NK-92 (cell line): ENCODE measurements around the gene ABR.
"Not testable (repeated sequence)": the region's sequence is repeated elsewhere in the genome, so short reads cannot be mapped to it uniquely, and the experiment has no call there.

Experiments
- DNase-seq: peaks from one replicate; lab custom pipeline; 2025; ENCODE audit not compliant: unreplicated experiment; lab: John Stamatoyannopoulos, UW

The ABR gene

DNA sequence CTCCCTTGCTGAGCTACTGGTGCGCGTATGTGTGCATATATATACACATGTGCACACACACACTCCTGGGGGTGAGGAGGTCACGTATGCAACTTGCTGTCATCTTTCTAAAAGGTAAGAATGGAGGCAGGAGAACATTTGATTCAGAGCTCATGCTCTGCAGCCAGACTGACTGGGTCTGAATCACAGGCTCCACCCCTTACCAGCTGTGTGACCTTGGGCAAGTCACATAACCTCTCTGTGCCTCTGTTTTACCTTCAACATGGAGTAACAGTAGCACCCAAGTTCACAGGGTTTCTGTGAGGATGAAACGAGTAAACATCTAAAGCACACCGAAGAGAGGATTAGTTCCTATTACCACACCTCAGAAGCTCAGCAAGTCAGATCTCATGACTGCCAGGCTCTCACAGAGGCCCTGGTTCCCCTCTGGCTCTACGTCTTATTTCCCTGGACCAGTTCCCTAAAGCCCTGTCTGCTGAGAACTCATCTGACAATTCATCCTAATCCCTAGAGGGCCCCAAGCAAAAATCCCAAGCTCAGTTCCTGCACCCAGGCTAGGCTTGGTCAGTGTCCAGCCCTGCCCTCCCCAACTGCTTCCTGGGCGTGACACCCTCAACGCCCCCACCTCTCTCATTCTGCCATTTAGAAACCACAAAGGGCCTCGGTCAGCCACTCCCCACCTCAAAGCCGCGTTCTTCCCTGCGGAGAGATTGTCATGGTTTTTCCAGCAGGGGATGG, 28.7 kb downstream of the ABR start:
- no peak for DNase-seq

DNA sequence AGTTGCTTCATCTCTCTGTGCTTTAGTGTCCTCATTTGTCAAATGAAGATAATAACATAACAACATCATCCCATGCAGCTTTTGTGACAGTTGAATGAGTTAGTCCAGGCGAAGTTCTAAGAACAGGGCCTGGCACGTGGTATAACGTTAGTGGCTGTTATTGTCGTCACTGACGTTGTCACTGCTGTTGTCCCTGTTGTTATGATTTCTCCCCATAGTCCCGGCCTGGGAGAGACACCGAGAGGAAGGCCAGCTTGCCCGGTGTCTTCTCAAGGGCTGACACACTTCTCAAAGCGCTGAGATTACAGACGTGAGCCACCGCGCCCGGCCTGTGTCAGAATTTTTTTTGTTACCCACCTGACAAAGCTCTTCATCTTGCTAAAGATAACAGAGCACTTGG, 29.9 kb downstream of the ABR start:
- DNase-seq, result no peak

DNA sequence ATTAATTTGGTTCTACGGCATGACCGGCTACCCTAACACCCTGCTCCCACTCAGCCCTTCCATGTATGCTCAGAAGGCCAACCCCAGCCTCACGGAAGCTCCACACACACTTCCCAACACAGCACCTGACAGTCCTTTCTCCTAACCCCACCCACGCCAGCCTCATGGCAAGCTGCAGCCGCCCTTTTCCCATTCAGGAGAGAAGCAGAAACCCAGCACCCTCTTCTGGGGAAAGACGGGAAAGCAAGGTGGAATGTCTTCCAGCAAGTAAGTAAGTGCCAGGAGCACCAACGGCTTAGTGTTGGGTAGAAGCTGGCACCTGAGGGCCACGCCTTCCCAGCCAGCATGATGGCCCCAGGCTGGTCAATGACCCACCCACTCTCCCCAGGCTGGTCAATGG, 32.1 kb downstream of the ABR start:
- no peak for DNase-seq

DNA sequence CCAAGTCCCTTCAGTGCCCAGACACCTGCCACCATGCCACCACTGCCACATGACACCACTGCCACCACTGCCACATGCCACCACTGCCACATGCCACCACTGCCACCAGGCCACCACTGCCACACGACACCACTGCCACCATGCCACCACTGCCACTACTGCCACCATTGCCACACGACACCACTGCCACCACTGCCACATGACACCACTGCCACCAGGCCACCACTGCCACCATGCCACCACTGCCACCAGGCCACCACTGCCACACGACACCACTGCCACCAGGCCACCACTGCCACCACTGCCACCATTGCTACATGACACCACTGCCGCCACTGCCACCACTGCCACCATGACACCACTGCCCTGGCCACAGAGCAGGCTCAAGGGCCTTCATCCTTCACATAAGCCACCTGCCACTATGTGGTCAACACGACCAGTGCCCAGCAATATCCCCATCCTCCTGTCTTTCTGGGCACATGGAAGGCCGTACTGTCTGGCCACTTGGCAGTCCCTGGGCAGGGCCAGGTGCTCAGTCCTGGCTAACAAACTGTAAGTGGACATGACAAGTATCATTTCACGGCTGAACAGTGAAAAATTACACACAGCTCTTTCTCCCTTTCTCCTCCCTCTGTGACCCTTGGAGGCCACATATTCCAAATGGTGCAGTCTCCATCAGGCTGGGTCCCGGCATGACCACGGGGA, 33.1 kb downstream of the ABR start:
- no peak for DNase-seq

DNA sequence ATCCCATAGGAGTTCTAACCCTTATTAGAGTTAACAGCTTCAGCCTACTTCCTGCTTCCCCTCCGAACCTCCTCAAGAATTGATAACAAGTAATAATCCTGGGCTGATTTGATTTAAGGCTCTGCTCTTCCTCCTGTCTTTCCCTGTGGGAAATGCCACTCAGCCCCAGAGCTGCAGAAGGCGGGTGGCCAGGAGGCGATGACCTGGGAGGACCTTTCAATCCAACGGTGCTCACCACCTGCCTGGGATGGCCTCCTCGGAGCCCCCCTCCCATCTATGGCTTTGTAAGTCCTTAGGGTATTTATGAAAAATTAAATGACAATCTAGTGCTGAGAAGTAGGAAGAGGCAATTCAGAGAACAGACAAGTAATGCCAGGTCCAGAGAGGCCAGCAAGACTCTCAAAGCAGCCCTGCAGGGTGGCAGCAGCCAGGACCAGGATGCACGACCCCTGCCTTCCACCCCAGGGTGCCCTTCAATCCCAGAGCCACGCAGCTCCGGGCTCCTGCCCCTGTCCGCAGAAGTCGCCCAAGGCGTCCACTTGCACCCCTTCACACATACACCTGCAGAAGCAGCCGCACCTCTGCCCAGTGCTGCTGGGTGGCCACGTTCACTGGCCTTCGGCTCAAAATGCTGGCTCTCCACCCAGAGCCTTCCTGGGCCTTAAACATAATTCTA, 34.3 kb downstream of the ABR start:
- DNase-seq, result no peak

DNA sequence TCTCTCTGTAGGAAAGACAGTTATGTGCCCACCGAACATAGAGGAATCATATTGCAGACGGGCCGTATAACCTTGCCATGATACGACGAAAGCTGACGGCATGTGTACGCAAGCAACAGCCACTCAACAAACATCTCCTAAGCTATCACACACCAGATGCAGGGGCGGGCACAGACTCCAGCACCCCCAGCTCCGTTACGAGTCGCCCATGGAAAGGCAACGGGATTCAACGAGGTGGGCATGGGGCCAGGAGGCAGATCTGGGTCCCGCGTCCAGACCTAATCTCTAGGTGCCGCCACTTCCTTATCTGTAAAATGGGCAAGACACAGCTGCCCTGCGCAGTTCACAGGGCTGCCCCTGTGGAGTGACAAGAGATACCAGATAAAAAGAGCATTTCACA, 35.6 kb downstream of the ABR start:
- DNase-seq, result no peak

DNA sequence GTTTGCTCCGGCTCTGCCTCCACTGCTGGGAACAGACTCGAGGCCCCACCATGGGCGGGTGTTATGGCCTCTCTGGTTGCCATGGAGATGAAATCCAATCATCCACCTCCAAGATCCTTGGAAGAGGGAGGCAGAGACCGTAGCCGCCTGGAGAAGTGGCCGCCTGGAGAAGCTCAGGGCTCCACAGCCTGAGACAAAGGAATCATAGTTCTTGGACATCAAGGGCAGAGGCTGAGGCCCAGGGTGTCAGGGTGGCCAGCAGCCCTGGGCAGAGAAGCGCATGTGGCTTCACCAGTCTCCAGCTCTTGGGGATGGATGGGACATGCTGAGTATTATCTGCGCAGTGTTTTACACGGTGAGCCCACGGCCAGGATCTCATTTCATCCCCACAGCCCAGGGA, 36.2 kb downstream of the ABR start:
- DNase-seq, result no peak

DNA sequence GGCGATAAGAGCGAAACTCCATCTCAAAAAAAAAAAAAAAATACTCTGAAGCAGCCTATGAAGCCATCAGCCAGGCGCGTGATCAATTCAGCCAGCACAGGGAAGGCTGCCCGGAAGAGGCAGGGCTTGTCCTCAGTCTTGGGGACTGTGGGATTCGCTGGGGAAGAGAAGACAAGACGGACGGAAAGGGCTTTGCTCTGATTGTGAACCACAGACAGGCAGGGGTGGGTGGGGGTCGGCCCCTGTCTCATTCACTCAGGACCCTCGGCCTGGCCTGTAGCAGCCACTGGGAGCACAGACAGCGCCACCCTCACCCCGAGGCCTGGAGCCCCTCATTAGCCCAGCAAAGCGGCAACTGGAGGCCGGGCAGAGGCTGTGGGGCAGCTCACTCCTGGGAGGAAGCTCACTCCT, 37.2 kb downstream of the ABR start:
- DNase-seq, result no peak

DNA sequence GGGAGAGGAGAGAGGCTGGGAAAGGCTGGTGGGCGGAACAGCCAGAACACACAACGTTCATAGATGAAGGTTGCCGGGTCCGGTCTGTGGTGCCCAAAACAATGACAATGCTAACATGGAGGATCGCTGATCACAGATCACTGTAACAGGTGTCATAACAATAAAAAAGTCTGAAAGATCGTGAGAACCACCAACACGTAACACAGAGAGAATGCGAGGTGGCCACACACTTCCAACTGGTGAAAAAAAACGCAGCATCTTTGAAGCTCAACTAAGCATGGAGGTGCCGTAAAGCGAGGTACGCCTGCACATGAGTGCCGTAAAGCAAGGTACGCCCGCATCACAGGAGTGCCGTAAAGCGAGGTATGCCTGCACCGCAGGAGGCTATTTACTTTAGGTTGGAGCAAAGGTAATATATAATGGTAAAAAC, 42.3 kb downstream of the ABR start:
- DNase-seq, result no peak

DNA sequence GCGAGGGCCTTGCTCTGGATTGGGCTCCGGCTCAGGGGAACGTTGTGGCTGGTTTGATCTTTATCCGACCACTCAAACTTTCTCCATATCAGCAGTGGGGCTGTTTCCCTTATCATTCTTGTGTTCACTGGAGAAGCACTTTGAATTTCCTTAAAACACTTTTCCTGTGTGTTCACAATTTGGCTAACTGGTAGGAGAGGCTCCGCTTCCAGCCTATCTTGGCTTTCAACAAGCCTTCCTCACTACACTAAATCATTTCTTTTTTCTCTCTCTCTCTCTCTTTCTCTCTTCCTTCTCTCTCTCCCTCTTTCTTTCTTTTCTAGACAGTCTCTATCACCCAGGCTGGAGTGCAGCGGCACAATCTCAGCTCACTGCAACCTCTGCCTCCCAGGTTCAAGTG, 43.0 kb downstream of the ABR start:
- DNase-seq, result no peak

DNA sequence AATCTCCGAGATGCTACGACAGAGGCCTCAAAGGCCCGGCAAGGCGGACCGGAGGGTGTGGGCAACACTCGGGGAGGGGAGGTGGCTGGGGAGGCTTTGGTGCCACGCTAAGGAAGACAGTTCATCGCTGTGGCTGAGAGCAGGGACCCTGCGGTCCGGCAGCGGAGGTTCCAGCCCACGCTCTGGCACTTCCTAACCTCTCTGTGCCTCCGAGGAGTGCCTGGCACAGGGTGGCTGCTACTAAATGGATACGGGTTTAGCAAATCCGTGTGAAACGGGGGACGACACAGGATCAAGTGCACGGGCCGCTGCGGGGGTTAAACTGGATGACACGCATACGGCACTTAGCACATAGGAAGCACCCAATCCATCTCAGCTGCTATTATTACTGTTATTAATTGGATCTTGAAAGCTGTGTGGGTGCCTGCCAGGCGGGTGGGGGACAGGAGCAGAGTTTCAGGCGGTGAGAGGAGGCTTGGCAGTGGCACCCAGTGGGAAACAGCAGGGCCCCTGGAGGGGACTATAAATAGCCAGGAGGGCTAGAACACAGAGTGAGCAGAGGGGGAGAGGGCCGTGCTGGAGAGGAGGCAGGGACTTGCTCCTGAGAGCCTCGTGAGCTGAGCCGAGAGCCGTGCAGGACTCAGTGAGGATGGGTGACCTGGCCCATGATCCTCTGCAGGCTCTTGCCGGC, 45.0 kb downstream of the ABR start:
- DNase-seq, result no peak

DNA sequence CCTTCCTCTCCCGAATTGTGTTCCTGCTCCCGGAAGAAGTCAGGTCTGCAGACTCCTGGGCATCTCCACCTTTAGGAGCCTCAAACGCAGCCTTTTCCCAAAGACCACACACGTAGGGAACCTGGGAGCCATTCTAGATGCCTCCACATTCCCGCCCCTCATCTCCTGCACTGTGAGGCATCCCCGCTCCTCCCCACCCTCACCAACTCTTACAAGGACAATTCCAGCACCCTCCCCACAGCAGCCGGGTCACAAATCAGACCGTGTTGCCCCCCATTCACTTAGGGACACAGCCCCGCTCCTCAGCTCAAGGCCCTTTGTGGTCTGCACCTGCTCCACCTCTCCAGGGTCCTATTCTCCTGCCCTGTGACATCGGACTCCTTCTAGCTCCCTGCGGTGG, 49.6 kb downstream of the ABR start:
- no peak for DNase-seq

DNA sequence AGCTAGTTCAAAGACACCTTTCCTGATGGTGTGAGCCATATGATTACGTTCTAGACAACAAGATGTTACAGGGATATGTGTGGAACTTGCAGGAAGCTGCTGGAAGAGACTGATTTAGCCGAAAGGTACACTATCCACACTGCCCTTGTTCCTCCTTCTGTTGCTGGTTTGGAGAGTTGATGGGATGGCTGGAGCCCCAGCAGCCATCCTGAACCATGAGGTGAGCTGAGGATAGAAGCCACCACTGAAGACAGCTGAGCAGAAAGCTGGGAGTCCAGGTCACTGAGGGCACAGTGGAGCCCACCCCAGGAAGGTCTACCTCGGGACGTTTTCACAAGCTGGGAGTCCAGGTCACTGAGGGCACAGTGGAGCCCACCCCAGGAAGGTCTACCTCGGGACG, 51.3 kb downstream of the ABR start:
- not testable (repeated sequence) for DNase-seq

DNA sequence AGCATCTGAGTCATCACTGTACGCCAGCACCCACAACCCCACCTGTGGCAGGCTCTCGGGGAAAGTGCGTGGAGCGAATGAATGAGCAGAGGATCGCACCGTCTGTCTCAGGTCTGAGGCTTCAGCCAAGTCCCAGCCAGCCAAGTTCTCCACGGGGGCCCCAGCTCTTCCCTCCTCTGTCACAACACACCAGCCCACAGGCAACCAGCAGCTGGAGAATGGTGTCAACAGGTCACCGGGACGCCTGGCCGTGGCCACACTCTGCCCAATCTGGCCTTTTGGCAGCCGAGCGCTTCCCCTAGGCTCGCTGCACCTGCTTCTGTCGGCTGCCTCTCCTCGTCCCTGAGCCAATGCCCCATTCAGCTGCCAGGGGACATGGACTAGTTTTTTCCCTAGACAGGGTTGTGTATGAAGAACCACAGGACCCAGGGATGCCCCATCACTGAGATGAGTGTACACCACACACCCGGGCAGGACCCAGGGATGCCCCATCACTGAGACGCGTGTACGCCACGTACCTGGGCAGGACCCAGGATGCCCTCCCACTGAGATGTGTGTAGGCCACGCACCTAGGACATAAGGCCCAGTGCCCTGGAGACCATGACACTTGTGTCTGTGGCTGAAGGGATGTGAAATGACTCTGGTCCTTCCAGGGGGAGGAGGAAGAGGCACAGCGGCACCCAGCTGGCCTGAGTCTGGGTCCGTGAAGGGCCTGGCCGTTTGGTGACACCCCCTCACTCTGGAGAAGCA, 52.8 kb downstream of the ABR start:
- DNase-seq, result no peak

DNA sequence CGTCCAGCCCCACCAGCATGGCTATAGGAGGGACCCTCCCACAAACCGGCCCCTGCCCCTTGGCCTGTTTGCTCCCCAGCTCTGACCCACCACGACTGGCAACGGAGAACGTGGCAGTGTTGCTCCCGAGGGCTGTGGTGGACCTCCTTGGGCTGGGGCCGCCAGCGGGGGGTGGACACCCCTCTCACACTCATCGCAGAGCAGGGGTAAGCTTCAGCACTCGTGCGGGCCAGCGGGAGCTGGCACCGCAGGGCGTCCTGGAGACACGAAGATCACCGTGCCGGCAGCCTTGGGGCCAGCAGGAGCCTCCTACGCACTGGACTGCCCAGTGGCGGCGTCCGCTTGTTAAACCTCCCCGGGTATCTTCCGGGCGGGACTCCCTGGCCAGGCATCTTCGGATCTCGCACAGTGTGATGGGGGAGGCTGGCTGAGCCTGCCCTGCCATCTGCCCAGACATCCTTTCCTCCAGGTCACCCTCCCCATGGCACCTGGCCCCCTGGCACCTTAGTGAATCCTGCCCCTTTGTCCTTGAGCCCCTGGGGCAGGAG, 53.5 kb downstream of the ABR start:
- no peak for DNase-seq

DNA sequence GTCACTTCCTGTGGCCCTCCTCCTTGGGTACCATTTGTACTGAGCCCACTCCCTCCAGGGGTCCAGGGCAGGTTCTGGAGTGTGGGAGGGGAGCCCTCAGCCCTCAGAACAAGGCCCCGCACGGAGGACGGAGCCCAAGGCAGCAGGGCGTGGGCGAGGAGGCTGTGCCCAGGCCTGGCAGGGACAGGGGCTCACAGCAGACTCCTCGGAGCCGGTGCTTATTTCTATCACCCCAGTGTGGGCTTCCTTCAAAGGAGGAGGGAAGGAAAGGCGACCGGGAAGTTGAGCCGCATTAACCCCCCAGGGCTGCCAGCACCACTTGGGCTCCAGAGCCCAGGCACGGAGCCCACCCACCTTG, 54.0 kb downstream of the ABR start:
- DNase-seq, result no peak

DNA sequence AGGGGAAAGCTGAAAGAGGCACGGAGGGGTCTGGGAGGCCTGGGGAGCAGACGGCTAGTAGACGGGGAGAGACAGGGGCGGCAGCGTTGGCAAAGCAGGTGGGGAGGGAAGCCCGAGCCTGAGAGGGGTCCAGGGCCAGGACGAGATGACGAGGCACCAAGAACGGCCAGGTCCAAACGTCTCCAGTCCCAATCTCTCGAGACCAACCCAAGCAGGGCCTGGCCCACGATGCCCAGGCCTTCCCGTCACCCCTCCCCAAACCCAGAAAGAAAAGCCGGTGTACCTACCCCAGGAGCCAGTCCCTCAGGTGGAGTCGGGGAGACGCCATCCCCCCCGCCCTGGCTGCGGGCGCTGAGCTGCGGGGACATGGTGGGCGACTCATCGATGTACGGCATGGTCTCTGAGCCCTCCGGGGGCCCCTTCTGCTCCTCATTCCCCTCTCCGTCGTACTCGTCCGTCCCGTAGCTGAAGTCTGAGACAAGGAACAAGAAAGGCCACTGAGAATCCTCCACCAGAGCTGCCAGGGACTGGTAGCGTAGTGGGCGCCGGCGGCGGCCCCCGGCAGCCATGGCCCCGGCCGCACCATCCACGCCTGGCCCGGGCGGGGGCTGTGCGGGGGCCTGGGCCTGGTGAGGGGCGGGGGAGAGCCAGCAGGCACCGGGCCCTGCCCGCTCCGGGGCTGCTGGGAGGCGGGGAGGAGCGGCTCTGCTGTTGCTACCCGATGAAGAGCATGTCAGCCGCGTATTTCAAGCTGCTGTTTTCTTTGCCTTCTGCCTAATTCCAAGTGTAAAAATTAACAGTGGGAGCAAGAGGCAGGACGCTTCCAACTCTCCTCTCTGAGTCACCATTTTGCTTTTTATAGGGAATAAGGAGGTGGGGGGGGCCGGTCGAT, 54.6 kb downstream of the ABR start:
- no peak for DNase-seq

DNA sequence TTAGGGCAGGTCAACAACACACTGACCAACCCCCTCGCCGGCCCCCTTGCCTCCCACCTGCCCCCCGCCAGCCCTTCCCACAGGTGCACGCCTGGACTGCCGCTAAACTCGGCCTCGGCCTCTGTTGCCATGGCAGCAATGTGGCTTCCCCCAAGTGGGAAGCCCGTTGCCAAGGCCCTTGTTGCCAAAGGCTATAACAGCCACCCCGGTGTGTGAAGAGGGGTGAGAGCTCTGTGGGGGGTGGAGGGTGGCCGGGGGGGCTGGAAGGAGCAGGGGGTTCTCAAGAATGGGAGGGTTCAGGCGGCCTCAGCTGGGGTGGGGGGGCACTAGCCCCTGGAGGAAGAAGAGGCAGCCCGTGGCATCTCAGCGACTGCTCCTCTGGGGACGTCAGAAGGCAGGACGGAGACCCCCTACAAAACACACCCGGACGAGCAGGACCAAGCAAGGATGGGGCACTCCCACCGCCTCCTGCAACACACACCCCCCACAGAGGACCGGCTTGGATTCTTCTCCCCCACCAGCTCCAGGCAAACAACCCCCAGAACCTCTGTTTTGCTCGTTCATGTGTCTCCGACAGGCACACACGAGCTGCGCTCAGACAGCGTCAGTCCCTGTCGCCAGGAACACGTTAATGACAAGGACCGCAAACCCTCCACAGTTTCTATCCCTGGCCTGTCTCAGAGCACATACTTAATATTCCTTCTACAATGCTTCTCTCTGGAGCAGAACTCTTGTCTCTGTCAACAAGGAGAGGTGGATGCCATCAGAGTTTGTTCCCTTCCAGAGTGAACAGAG, 55.7 kb downstream of the ABR start:
- DNase-seq, result no peak

DNA sequence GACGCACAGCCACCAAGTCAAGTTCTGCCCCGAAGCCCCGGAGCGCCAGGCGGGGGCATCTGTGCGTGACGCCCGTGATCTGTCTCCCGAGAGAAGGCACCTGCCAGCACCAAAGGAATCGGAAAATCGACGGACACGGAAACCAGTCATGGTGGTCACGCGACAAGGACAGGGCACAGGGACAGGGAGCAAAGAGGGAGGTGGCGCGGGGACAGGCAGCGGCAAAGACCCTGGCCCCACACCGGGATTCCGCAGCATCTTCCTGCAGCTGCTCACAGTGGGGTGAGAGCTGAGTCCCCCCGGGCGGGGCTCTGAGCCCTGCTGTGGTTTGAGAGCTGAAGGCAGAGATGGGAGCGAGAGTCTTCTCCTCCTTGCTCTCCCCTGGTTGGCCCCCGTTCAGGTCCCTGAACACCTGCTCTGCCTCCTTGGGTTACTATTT, 56.4 kb downstream of the ABR start:
- DNase-seq, result no peak
